T-helper 1 cell treated with Interleukin-12 subunit alpha and Interleukin-12 subunit beta and Interleukin-4 antibody, amounts not matched to agents 30 μg/mL and 1 μg/mL, for 36 hours (primary cell): Measurements from ENCODE around the gene PNO1.

Source experiments
- H3K27ac Mint-ChIP-seq: one replicate; pipeline ENCODE4 v1.8.0; 2021; ENCODE audit warnings: mild to moderate bottlenecking, mixed read lengths
- H3K27me3 Mint-ChIP-seq: one replicate; pipeline ENCODE4 v1.8.0; 2021; ENCODE audit warnings: low read depth, mixed read lengths
- H3K36me3 Mint-ChIP-seq: one replicate; pipeline ENCODE4 v1.8.0; 2021; ENCODE audit warnings: low read depth, mixed read lengths
- H3K4me1 Mint-ChIP-seq: one replicate; pipeline ENCODE4 v1.8.0; 2021; ENCODE audit warnings: low read depth, mixed read lengths
- H3K4me3 Mint-ChIP-seq: one replicate; pipeline ENCODE4 v1.8.0; 2021; ENCODE audit warnings: mild to moderate bottlenecking, moderate library complexity, mixed read lengths
- H3K9me3 Mint-ChIP-seq: one replicate; pipeline ENCODE4 v1.8.0; 2021; ENCODE audit warnings: mixed read lengths

The PNO1 gene

GRCh38 chr2:68135448-68136320 lies 22.0 kb upstream of the PNO1 start:
- no peak overlapping the region for H3K4me3 Mint-ChIP-seq

GRCh38 chr2:68141875-68142274 lies 15.8 kb upstream of the PNO1 start:
- no peaks in the 10 kb centered on the region for H3K4me1 Mint-ChIP-seq
- no peaks in the 10 kb centered on the region for H3K9me3 Mint-ChIP-seq
- no peak overlapping the region for H3K4me3 Mint-ChIP-seq
- H3K36me3 Mint-ChIP-seq: no peaks in the 10 kb centered on the region
- no peak overlapping the region for H3K27ac Mint-ChIP-seq
- no peaks in the 10 kb centered on the region for H3K27me3 Mint-ChIP-seq

More at GRCh38 chr2:68135448-68136320, 22.0 kb upstream of the PNO1 start:
- Mint-ChIP-seq H3K9me3 (no peaks in the 10 kb centered on the region), H3K4me1 (no peaks in the 10 kb centered on the region), H3K36me3 (peaks cover 11% of the 10 kb centered on the region), H3K27me3 (no peaks in the 10 kb centered on the region), H3K27ac (no peak overlapping the region)

GRCh38 chr2:68151037-68151436 lies 6.7 kb upstream of the PNO1 start:
- Mint-ChIP-seq H3K4me1 (peaks cover 13% of the 10 kb centered on the region), H3K27me3 (no peaks in the 10 kb centered on the region), H3K4me3 (no peak overlapping the region), H3K27ac (no peak overlapping the region), H3K36me3 (no peaks in the 10 kb centered on the region), H3K9me3 (no peaks in the 10 kb centered on the region)

- H3K27ac Mint-ChIP-seq: no peak overlapping the region
Measured at GRCh38 chr2:68152681-68153347, 4.9 kb upstream of the PNO1 start.

GRCh38 chr2:68155618-68156017 lies 2.1 kb upstream of the PNO1 start:
- peak overlapping the region; percentile 94 for H3K4me3 Mint-ChIP-seq
- H3K27me3 Mint-ChIP-seq: no peaks in the 10 kb centered on the region
- no peak overlapping the region for H3K27ac Mint-ChIP-seq
- H3K9me3 Mint-ChIP-seq: no peaks in the 10 kb centered on the region
- H3K36me3 Mint-ChIP-seq: peaks cover 7% of the 10 kb centered on the region
- peaks cover 33% of the 10 kb centered on the region for H3K4me1 Mint-ChIP-seq

More at GRCh38 chr2:68152681-68153347, 4.9 kb upstream of the PNO1 start:
- H3K4me3 Mint-ChIP-seq: no peak overlapping the region
- no peaks in the 10 kb centered on the region for H3K9me3 Mint-ChIP-seq
- H3K27me3 Mint-ChIP-seq: no peaks in the 10 kb centered on the region
- no peaks in the 10 kb centered on the region for H3K36me3 Mint-ChIP-seq
- H3K4me1 Mint-ChIP-seq: peaks cover 21% of the 10 kb centered on the region

- peaks cover 15% of the 10 kb centered on the region for H3K36me3 Mint-ChIP-seq
- peak overlapping the region; percentile 99 for H3K27ac Mint-ChIP-seq
- no peaks in the 10 kb centered on the region for H3K9me3 Mint-ChIP-seq
- no peaks in the 10 kb centered on the region for H3K27me3 Mint-ChIP-seq
- H3K4me1 Mint-ChIP-seq: peaks cover 32% of the 10 kb centered on the region
- peak overlapping the region; percentile 94 for H3K4me3 Mint-ChIP-seq
Measured at GRCh38 chr2:68156419-68156818, 1.3 kb upstream of the PNO1 start.

- Mint-ChIP-seq H3K4me3 (peak overlapping the region; percentile 94), H3K9me3 (no peaks in the 10 kb centered on the region), H3K36me3 (peaks cover 17% of the 10 kb centered on the region), H3K27me3 (no peaks in the 10 kb centered on the region), H3K27ac (peak overlapping the region; percentile 99), H3K4me1 (peaks cover 32% of the 10 kb centered on the region)
Measured at GRCh38 chr2:68157002-68157401, 686 bp upstream of the PNO1 start.

- no peaks in the 10 kb centered on the region for H3K9me3 Mint-ChIP-seq
- no peaks in the 10 kb centered on the region for H3K27me3 Mint-ChIP-seq
- peaks cover 26% of the 10 kb centered on the region for H3K4me1 Mint-ChIP-seq
- H3K36me3 Mint-ChIP-seq: peaks cover 17% of the 10 kb centered on the region
- H3K27ac Mint-ChIP-seq: peak overlapping the region; percentile 99
- peak overlapping the region; percentile 94 for H3K4me3 Mint-ChIP-seq
Measured at GRCh38 chr2:68158134-68158447, 403 bp downstream of the PNO1 start.

GRCh38 chr2:68163641-68164040 lies 6.0 kb downstream of the PNO1 start:
- Mint-ChIP-seq H3K36me3 (peaks cover 40% of the 10 kb centered on the region), H3K4me3 (no peak overlapping the region), H3K27me3 (no peaks in the 10 kb centered on the region), H3K27ac (no peak overlapping the region), H3K9me3 (no peaks in the 10 kb centered on the region), H3K4me1 (peaks cover 14% of the 10 kb centered on the region)

GRCh38 chr2:68167186-68167585 lies 9.5 kb downstream of the PNO1 start:
- Mint-ChIP-seq H3K4me1 (peaks cover 4% of the 10 kb centered on the region), H3K27me3 (no peaks in the 10 kb centered on the region), H3K27ac (no peak overlapping the region), H3K9me3 (no peaks in the 10 kb centered on the region), H3K36me3 (peaks cover 22% of the 10 kb centered on the region), H3K4me3 (no peak overlapping the region)

GRCh38 chr2:68169308-68169707 lies 11.6 kb downstream of the PNO1 start:
- H3K9me3 Mint-ChIP-seq: no peaks in the 10 kb centered on the region
- no peaks in the 10 kb centered on the region for H3K27me3 Mint-ChIP-seq
- no peak overlapping the region for H3K4me3 Mint-ChIP-seq
- peaks cover 19% of the 10 kb centered on the region for H3K36me3 Mint-ChIP-seq
- peaks cover 7% of the 10 kb centered on the region for H3K4me1 Mint-ChIP-seq
- H3K27ac Mint-ChIP-seq: no peak overlapping the region

GRCh38 chr2:68171146-68171545 lies 13.5 kb downstream of the PNO1 start:
- H3K4me3 Mint-ChIP-seq: no peak overlapping the region
- no peaks in the 10 kb centered on the region for H3K27me3 Mint-ChIP-seq
- H3K36me3 Mint-ChIP-seq: peaks cover 20% of the 10 kb centered on the region
- no peaks in the 10 kb centered on the region for H3K9me3 Mint-ChIP-seq
- H3K27ac Mint-ChIP-seq: no peak overlapping the region
- H3K4me1 Mint-ChIP-seq: peaks cover 4% of the 10 kb centered on the region

GRCh38 chr2:68171684-68172083 lies 14.0 kb downstream of the PNO1 start:
- Mint-ChIP-seq H3K27ac (no peak overlapping the region), H3K4me3 (no peak overlapping the region), H3K36me3 (peaks cover 16% of the 10 kb centered on the region)

GRCh38 chr2:68172521-68172920 lies 14.8 kb downstream of the PNO1 start:
- Mint-ChIP-seq H3K27ac (no peak overlapping the region), H3K36me3 (peaks cover 11% of the 10 kb centered on the region), H3K4me3 (no peak overlapping the region), H3K9me3 (no peaks in the 10 kb centered on the region), H3K4me1 (peaks cover 4% of the 10 kb centered on the region), H3K27me3 (no peaks in the 10 kb centered on the region)

More at GRCh38 chr2:68171684-68172083, 14.0 kb downstream of the PNO1 start:
- Mint-ChIP-seq H3K4me1 (peaks cover 4% of the 10 kb centered on the region), H3K27me3 (no peaks in the 10 kb centered on the region), H3K9me3 (no peaks in the 10 kb centered on the region)
